GM19240 (cell line): Measurements from ENCODE around the gene FAM3A.

Source experiments
- DNase-seq: peaks from one replicate; pipeline ENCODE4 v3.0.0; 2011; ENCODE audit warnings: low spot score; ENCODE audit not compliant: insufficient read length

FAM3A gene

GRCh38 chrX:154534526-154535322 lies 18.7 kb upstream of the FAM3A start:
- peak; percentile 88 for DNase-seq

DNA sequence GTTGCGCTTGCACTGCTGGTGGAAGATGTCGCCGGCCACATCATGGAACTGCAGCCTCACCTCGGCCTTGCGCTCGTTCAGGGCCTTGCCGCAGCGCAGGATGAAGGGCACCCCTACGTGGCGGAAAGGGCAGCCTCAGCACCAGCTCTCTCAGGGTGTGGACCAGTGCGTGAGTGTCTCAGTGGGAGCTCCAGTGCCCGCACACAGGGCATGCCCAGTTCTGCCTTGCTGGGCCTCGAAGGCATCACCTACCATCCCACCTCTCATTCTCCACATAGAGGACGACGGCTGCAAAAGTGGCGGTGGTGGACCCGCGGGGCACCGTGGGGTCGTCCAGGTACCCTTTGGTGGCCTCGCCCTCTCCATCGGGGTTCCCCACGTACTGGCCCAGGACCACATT lies 16.7 kb upstream of the FAM3A start:
- no peak for DNase-seq

- no peak for DNase-seq
Measured at GRCh38 chrX:154531626-154532025, 15.6 kb upstream of the FAM3A start.

- no peak for DNase-seq
Measured at GRCh38 chrX:154530286-154530685, 14.3 kb upstream of the FAM3A start.

GRCh38 chrX:154529206-154529612 lies 13.2 kb upstream of the FAM3A start:
- DNase-seq: no peak

- DNase-seq: peak; percentile 46
Measured at GRCh38 chrX:154526901-154527675, 11.1 kb upstream of the FAM3A start.

- no peak for DNase-seq
Measured at GRCh38 chrX:154525606-154526490, 9.8 kb upstream of the FAM3A start.

GRCh38 chrX:154519389-154519788 lies 3.4 kb upstream of the FAM3A start:
- no peak for DNase-seq

GRCh38 chrX:154517101-154517781 lies 1.2 kb upstream of the FAM3A start:
- no peak for DNase-seq

GRCh38 chrX:154516656-154517100 lies 646 bp upstream of the FAM3A start:
- DNase-seq: no peak

GRCh38 chrX:154515090-154515965 lies 704 bp downstream of the FAM3A start:
- no peak for DNase-seq

- no peak for DNase-seq
Measured at GRCh38 chrX:154513716-154514115, 2.3 kb downstream of the FAM3A start.

DNA sequence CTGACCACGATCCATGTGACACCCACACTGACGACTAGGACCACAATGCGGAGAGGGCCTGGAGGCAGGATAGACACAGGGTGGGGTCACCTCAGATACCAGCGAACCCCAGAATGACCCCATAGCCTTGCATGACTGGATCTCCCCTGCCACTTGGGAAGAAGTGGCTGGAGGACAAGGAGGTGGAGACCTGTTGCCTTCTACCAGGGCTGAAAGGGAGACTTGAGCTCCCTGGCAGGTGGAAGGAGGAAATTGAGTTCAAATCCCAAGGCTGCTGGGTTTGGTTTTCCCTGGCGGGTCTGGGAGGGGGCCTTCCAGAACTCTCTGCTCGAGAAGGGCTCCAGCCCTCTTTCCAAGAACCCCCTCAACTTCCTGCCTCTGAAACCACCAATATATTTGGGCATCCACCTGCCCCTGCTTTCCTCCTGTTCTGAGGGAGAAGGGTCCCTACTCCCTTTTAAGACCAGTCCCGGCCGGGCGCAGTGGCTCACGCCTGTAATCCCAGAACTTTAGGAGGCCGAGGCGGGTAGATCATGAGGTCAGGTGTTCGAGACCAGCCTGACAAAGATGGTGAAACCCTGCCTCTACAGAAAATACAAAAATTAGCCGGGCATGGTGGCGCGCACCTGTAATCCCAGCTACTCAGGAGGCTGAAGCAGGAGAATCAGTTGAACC lies 3.0 kb downstream of the FAM3A start:
- DNase-seq: no peak

DNA sequence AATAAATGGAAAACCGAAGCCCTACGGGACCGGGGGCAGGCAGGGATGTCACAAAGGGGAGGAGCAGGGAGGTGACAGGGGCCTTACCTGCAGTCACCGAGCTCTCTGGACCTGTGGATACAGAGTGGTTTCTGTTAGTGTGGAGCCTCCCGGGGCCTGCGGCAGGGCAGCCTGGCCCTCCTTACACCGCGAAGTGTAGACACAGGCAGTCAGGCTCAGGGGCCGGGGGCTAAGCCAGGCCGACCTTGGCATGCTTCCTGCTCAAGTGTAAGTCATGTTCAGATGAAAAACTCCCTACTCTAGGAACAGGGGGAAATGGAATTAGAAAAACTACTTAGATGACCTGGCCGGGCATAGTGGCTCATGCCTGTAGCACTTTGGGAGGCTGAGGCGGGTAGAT lies 4.3 kb downstream of the FAM3A start:
- DNase-seq: no peak

- no peak for DNase-seq
Measured at GRCh38 chrX:154509455-154509854, 6.6 kb downstream of the FAM3A start.

GRCh38 chrX:154508384-154508745 lies 7.7 kb downstream of the FAM3A start:
- DNase-seq: no peak

GRCh38 chrX:154507673-154508383 lies 8.2 kb downstream of the FAM3A start:
- no peak for DNase-seq

- DNase-seq: no peak
Measured at GRCh38 chrX:154506483-154507332, 9.3 kb downstream of the FAM3A start.
